H1 (cell line): ENCODE results near the gene PGM1.

Experiments used
- TAF1 ChIP-seq: IDR thresholded peaks from 2 replicates; pipeline ENCODE4 v1.6.1; 2011; ENCODE audit warnings: mild to moderate bottlenecking, low read depth, low read length
- TF ChIP-seq, protein P1 (sequence below), 3 experiments: IDR thresholded peaks; 1 replicate in 2 of 3; 2 replicates in 1 of 3; pipeline versions ENCODE4 v1.5.1 to v1.6.1; 2011; ENCODE audit warnings: low read length in 3 of 3, mild to moderate bottlenecking in 3 of 3, inconsistent platforms in 2 of 3, low read depth in 1 of 3, moderate library complexity in 1 of 3; ENCODE audit not compliant: insufficient read depth in 1 of 3; ENCODE audit errors: control extremely low read depth in 1 of 3

DNA sequence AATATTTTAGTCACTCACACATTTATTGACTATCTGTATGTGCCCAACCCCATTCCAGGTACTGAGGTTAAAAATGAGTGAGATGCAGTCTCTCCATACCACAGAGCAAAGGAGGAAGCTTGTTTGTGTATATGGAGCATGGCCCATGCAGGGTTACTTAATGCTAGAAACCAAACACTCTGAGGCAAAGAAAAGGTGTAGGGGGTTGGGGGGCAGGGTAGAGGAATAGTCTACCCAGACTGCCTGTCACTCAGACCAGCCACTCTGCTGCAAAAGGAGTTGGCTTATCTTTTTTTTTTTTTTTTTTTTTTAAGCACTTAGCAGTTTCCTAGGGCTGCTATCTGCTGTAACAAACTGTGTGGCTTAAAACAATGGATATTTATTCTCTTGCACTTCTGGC is 19.8 kb downstream of the PGM1 start:
- TF ChIP-seq, protein P1, sequence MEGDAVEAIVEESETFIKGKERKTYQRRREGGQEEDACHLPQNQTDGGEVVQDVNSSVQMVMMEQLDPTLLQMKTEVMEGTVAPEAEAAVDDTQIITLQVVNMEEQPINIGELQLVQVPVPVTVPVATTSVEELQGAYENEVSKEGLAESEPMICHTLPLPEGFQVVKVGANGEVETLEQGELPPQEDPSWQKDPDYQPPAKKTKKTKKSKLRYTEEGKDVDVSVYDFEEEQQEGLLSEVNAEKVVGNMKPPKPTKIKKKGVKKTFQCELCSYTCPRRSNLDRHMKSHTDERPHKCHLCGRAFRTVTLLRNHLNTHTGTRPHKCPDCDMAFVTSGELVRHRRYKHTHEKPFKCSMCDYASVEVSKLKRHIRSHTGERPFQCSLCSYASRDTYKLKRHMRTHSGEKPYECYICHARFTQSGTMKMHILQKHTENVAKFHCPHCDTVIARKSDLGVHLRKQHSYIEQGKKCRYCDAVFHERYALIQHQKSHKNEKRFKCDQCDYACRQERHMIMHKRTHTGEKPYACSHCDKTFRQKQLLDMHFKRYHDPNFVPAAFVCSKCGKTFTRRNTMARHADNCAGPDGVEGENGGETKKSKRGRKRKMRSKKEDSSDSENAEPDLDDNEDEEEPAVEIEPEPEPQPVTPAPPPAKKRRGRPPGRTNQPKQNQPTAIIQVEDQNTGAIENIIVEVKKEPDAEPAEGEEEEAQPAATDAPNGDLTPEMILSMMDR (IDR thresholded peaks at IDR 0.05; ENCODE audit: control extremely low read depth in 1 of 3, insufficient read depth in 1 of 3, low read depth in 1 of 3, low read length in 3 of 3), result no peak
- TF ChIP-seq TAF1, result no peak
